HG03571 (cell line): ENCODE measurements around the gene COBL.
"Not testable (repeated sequence)": the region's sequence is repeated elsewhere in the genome, so short reads cannot be mapped to it uniquely, and the experiment has no call there.

Source experiments
- ATAC-seq: cut with Tn5 transposase; IDR thresholded peaks from one replicate; pipeline ENCODE4 v1.9.1; 2021; ENCODE audit not compliant: unreplicated experiment

The COBL gene

DNA sequence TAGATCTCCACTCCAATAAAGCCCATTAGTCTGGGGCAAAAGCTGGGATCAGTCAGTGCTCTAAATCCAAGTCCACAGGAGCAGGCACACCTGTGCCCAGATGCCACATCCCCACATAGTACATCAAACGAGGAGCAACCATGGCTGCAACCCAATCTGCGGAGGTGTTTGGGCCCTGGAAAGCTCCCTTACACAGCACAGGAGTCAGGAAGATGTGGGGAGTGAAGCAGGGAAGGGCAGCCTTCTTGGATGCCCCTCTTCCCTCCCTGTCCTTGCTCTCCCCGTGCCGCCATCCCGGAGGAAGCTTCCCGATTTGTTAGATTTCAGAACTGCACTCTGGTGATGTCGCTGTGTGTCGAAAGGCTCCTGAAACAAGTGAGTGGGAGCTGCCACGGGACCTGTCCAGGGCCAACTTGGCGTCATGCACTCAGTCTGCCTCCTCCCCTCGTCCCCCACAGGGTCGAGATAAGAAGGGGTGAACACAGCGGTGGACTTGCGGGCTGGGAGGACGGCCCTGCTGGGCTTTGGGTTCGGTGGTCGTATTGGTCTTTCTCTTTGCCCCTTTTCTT lies 303.3 kb downstream of the COBL start:
- no peak for ATAC-seq

DNA sequence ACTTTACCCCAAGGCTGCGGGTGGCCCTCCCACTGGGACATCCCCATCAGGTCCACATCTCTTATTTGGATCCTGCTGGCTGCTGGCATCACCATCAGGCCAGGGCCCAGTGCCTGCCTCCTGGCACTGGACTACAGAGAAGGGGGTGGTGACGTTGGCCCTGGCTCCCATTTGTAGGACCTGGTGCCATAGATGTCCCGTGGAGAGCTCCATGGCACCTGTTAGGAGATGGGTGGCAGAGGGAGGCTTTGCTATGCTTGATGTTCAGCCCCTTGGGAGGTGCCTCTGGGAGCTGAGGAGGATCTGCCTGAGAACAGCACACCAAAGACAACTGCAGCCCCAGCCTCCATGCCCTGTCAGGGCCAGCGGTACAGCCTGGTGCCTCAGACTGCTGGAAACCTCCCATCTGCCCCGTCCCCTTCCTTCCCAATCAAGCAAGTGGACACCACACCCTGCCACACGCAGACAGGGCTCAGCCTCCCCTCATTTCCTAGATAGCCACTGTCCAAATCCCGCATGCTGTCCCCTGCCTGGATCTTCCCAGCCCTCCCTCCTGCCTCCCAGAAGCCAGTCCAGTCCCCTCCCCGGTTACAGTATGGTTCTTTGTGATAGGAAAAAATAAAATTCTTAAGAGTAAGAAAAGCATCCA lies 303.9 kb downstream of the COBL start:
- ATAC-seq: no peak

DNA sequence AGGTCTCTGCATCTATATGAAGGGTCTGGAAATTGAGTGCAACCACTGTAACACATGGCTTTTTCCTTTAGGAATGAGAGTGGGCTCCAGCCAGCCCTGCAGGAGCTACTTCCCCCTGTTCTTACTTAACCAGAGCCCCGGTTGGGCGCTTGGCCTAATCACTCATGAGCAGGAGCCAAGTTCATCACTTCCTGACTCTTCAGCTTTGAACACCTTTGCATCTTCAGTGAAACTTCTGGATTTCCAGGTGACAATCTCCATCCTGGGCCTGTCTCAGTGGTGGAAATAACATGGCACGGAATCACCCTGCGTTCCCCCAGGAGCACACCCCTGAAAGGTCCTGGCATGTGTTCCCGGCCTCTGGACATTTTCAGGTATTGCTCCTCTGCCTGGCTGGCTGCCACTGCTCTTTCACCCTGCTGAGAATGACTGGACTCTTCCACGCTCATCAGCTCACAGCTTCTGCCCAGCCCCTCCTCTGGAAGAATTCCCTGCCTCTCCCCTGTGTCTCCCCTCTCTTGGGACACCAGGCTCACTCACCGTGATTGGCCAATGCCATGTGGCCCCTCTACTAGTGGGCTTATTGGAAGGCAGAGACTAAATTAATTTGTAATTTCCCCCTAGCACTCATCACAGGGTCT lies 304.8 kb downstream of the COBL start:
- ATAC-seq: no peak

DNA sequence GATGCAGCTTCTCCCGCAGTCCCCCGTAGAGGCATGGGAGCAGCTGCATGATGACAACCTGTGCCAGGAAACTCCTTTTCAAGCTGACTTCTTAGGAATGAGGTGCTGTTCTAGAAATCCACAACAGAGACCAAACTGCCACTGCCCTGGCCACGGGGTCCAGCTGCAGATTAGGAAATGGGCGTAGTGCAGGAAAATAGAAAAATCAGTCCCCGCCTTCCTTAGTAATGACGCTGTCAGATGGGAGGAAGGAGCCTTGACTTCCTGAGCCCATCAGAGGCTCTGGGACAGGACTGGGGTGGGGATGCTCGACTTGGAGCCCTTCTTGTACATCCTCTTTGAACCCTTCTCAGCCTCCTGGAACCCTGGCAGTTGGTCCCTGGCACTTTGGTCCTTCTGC lies 306.1 kb downstream of the COBL start:
- no peak for ATAC-seq

DNA sequence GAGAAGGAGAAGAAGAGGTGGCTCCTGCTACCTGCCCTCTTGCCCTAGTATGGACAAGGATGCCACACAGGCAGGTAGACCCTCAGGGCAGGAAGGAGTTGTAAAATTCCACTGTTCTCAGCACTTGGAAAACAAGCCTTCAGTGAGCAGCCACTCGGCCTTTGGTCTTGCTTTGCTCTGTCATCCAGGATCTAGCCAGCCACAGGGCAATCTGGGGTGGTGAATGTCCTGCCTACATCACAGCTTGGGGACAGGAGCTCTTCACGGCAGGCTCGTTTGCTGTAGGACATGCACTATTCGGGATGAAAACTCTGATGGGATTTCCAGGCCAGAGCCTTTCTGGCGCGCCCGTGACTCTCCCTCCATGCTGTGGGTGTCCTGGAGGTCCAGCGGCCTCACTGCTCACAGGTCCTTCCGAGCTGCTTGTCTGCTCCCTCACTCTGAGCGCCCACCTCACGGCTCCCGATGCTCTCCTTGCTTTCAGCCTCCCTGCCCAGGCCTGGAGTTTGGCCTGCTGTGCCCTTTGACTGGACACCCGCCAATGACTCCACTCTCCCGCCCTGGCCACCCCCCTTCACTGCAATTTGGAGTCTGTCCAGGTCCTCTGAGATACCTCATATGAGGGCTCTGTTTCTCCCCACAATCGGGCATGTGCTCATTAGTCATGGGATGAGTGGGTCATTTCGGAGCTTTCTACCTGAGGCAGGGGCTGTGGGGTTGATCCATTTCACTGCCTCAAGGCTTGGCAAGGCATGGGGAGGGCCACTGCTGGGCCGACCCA lies 306.7 kb downstream of the COBL start:
- no peak for ATAC-seq

DNA sequence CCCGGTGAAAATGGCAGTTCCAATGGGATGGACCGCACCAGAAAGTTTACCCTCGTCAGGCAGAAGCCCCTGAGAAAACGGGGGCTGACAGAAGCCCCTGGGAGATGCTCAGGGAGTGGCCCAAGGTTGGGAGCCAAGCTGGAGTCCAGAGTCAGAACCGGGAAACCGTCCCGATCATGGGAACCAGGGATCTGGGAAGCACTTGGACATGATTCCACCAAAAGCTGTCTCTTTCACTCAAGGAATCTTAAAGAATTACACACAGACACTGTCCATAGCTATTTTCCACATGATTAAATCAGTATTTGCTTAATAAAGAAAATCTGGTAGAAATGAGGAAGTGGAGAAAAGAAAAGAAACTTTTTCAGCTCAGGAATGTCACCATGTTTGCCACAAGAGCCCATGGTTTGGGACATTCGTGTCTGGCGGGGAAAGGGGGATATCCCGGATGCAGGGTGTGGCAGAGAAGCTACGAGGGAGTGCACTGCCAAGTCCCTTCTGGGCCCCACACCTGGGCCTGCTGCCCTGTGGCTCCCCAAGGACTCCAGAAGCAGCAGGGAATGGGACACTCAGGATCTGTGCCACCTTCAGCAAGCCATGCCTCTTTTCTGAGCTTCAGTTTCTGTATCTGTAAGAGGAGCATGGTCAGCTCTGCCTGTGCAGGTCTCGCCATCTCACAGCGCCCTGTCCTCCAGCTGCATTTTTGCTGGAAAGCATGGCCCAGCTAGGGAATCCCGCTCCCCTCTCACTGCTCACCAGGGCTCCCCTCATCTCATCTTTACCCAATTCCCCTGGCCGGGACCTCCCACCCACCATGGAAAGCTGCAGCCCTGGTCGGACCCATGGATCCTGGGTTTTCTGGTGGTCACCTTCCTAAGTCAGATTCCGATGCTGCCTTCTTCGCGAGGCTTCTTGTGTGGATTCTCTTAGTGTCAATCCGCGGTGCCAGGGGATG lies 308.8 kb downstream of the COBL start:
- ATAC-seq: no peak

DNA sequence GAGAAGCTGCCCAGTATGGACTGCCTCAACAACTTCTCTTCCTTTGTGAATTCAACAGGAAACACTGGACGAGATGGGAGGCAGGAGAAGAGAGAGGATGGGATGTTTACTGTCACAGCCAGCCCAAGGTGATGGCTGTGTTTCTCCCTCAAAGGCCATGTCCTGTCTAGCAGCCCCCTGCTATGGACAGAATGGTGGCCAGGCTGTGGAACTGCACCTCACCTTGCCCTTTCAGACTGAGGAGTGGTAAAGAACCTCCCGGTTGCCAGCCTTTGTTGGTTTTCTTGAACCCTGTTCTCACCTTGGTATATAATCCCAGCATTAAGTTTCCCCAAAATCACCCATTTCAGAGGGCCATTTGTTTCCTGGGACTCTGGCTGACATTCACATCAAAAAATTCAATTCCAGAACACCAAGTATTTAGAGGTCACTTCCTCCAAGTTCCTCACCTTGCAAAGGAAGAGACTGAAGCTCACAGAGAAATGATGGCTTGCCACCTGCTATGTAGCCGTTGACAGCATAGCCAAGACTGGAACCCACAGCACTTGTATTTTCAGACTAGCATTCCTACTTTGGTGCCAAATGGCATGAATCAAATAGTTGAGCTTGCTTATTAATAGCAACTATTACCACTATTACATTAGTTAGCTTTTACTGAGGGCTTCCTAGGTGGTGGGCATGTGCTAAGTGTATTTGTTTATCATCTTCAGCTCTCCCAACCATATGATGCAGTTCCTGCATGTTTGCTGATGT lies 309.9 kb downstream of the COBL start:
- no peak for ATAC-seq

DNA sequence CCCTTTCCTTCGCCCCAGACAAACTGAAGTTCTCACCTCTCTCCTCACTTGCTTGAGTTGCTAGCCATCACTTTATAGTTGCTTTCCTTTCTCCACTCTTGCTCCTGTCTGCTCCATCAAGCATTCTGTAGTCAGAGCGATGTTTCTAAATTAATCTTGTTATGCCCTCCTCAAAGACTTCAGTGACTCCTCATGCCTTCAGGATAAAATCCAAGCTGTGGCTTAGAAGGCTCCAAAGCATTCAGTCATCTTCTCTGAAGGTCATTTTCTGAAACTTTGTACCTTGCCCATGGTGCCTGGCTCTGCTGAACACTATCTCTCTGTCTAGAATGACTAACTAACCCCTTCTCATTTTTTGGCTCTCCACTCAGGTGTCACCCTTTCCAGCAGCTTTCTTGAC lies 311.5 kb downstream of the COBL start:
- no peak for ATAC-seq

DNA sequence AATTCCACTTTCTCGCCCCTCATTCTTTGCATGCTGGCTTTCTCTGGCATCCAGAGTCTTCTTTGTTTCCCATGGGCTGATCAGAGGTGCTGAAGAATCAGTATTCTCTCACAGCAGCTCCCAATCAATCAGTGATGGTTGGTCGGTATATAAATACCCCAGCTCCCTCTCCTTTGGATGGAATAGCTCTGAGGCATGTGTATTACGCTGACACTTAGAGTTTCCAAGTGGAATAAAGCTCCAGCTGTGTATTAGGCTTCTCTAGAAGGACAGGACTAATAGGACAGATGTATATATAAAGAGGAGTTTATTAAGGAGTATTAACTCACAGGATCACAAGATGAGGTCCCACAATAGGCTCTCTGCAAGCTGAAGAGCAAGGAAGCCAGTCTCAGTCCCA lies 315.7 kb downstream of the COBL start:
- ATAC-seq: no peak

DNA sequence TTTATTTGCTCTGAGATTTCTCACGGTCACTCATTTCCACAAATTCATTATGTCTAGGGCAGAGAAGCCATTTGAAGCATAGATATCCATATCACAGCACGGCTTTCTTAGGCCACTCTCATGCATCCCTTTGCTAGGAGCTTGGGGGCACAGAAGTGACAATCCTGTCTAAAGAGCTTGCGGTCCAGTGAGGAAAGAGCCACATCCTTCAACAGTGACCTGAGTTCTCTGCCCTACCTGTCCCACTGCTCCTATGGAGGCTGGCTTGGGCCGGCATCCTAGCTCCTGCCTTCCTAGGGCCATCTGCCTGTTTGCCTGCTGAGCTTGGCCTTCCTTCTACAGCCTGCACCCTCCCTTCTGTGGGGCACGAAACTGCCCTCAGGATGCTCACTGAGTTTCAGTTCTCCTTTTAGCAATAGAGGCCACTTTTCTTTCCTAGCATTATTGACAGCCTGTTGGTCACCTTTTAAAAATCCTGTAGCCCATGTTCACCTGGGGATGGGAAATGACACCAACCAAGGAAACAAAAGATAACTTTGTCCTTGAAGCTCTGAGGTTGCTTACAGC lies 321.8 kb downstream of the COBL start:
- ATAC-seq: no peak

DNA sequence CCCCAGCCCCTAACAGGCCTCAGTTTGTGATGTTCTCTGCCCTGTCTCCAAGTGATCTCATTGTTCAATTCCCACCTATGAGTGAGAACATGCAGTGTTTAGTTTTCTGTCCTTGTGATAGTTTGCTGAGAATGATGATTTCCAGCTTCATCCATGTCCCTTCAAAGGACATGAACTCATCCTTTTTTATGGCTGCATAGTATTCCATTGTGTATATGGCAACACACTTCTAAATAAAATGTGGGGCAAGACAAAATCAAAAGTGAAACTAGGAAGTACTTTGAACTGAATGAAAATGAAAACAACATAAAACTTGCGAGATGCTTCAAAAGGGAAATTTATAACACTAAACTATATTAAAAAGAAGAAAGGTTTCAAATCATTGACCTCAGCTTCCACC lies 326.4 kb downstream of the COBL start:
- not testable (repeated sequence) for ATAC-seq

DNA sequence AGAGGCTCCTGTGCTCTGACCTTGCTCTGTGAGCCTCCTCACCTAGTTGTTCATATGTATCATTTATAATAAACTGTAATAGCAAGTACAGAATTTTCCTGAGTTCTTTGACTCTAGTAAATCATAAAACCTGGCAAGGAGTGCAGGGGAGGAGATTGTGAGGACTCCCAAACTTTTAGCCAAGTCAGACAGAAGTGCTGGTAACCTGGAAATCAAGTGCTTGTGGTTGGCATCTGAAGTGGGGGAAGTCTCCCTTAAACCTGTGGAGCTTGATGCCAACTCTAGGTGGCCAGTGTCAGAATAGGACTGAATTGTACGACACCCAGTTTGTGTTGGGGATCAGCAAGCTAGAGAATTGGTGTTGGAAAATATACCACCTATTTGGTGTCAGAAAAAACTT lies 327.6 kb downstream of the COBL start:
- ATAC-seq: no peak

DNA sequence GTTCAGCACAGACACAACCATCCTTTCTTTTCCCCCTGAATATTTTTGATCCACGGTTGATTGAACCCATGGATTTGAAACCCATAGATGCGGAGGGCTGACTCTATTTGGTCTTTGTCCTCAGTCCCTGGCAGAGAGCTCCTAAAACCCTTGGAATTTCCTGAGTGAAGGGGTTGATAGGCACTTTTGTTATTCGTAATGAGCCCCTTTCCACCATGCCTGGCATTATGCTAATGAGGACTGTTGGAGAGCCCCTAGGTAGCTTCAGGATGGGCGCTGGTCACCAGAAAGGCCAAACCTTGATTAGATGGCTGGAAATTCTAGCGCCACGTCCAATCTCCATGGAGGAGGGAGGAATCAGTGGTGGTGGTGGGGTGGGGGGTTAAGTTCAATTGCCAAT lies 328.1 kb downstream of the COBL start:
- ATAC-seq: no peak

DNA sequence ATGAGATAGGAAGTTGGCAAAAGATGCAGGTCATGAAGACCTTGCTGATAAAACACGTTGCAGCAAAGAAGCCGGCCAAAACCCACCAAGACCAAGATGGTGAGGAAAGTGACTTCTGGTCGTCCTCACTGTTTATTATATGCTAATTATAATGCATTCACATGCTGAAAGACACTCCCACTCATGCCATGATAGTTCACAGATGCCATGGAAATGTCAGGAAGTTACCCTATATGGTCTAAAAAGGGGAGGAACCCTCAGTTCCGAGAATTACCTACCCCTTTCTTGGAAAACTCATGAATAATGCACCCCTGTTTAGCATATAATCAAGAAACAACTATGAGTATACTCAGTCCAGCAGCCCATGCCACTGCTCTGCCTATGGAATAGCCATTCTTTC lies 331.5 kb downstream of the COBL start:
- no peak for ATAC-seq

DNA sequence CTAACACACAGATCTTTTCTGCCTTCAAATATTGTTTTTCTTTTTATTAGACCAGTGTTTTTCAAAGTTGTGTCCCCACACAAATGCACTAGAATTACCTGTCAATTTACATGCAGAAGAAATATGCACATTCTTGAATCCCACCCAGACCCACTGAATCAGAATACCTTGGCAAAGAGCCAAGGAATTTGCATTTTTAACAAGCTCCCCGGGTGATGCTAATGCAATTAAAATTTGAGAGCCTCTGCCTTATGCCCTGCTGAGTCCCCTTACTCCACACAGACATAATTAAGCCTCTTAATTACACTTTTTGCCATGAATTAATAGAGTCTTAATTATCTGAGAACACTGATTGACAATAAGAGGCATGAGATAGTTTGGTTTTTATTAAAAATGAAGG lies 332.8 kb downstream of the COBL start:
- ATAC-seq: no peak

DNA sequence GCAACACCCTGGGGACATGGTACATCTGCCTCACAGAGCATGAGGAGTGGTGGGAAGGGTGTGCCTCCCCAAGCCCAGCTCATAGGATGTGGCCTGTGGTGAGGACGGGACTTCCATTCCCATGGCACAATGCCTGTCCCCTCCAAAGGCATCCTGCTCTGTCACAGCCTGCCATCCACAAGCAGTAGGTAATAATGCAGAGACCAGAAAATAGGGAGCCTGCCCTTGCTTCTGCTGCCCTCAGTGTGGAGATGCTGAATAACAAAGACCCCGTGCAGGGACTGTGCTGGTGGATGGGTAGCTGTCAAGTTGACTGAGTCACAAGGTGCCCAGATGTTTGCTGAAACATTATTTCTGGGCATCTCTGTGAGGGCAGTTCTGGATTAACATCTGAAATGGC lies 334.0 kb downstream of the COBL start:
- no peak for ATAC-seq

DNA sequence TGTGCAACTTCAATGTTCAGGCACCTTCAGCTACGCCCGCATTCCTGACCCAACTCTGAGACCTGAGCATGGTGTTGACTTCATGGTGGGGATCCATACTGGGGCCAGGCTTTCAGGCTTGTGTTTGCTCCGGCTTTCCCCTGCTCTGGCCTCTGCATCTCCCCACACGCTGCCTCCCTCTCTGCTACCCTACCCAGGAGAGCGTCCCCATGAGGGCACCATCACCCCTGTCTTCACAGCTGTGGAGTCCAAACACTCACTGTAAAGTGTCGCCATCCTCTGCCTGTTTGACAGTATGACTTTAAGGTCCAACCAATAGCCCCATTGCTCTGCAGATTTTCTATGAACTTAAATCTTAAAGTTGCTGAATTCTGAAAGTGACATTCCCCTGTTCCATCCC lies 334.9 kb downstream of the COBL start:
- ATAC-seq: no peak

DNA sequence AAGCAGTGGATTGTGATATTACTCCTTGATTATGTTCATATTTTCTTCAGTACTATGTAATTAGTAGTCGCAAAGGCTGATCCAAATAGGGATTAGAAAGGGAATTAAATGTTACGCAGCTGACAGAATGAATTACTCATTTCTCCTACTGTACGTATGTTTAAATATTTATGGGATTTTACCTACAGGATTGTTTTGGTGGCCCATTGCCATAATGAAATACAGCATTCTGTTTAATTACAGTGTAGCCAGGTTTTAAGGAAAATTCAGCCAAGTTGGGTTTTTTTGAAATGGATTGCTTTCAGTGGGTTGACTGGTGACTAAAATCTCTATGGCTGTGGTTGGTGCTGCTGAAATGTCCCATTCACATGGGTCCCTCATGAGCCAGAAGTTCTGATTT lies 336.2 kb downstream of the COBL start:
- no peak for ATAC-seq

DNA sequence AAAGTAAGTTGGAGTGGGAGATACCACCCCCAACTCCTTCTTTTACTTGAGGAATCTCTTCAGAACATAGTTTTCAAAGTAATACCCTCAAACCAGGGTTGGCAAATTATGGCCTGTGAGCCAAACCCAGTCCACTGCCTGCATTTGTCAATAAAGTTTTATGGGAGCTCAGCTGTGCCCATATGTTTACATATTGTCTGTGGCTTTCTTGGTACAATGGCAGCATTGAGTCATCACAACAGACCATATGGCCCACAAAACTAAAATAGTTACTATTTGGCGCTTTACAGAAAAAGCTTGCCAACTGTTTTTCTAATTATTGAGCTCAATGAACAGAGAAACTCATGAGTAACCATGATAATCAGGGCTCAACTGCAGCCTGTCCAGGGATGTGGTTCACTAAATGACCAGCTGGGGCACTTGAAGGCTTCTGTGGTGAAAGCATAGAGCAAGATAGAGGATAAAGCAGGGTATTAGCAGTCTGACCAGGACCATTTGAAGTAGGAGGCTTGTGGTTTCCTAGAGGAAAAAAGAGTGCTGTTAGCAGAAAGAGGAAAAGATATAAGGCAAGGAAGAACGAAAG lies 337.9 kb downstream of the COBL start:
- no peak for ATAC-seq

DNA sequence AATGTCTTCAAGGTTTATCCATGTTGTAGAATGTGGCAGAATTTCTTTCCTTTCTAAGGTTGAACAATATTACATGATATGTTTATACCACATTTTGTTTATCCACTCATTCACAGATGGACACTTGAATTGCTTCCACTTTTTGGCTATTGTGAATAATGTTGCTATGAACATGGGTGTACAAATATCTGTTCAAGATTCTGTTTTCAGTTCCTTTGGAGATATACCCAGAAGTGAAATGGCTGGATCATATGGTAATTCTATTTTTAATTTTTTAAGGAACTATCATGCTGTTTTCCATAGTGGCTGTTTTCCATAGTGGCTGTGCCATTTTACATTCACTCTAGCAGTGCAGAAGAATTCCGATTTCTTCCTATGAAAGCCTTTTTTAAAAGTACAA lies 339.2 kb downstream of the COBL start:
- ATAC-seq: no peak
